Mesendoderm (in vitro differentiated cells): ENCODE results near the gene TMEM250.
A peak's percentile ranks its signal among the peaks of the same experiment; 100 is the strongest.

Experiments used
- DNase-seq: peaks from one replicate; pipeline ENCODE4 v3.0.0; 2013
- H2AK5ac ChIP-seq: 2 replicates; pipeline ENCODE4 v1.6.1; 2013; ENCODE audit warnings: low read length, inconsistent platforms
- H2BK120ac ChIP-seq: 2 replicates; pipeline ENCODE4 v1.6.1; 2013; ENCODE audit warnings: low read depth, mild to moderate bottlenecking, low read length, moderate library complexity, mixed read lengths
- H2BK15ac ChIP-seq: replicated peaks from 2 replicates; pipeline ENCODE4 v1.6.1; 2013; ENCODE audit warnings: low read depth, mild to moderate bottlenecking, moderate library complexity
- H2BK5ac ChIP-seq: 2 replicates; pipeline ENCODE4 v1.6.1; 2013; ENCODE audit warnings: low read length, inconsistent platforms
- H3K18ac ChIP-seq: 2 replicates; pipeline ENCODE4 v1.6.1; 2013; ENCODE audit warnings: mild to moderate bottlenecking, low read length, mixed read lengths
- H3K23ac ChIP-seq: one replicate; pipeline ENCODE4 v1.6.1; 2013; ENCODE audit warnings: low read length
- H3K27ac ChIP-seq: 2 replicates; pipeline ENCODE4 v1.5.1; 2013; ENCODE audit warnings: low read depth, mild to moderate bottlenecking, inconsistent platforms, low read length, moderate library complexity
- H3K27me3 ChIP-seq: 2 replicates; pipeline ENCODE4 v1.6.1; 2013; ENCODE audit warnings: low read length, control low read depth, mild to moderate bottlenecking, inconsistent platforms; ENCODE audit not compliant: insufficient read depth, poor library complexity
- H3K36me3 ChIP-seq: 2 replicates; pipeline ENCODE4 v1.6.1; 2013; ENCODE audit warnings: low read length, inconsistent platforms; ENCODE audit not compliant: control insufficient read depth, insufficient read depth
- H3K4ac ChIP-seq: one replicate; pipeline ENCODE4 v1.6.1; 2013; ENCODE audit warnings: low read depth, mild to moderate bottlenecking, low read length, moderate library complexity
- H3K4me1 ChIP-seq: 2 replicates; pipeline ENCODE4 v1.6.1; 2013; ENCODE audit warnings: low read depth, low read length, inconsistent platforms; ENCODE audit not compliant: control insufficient read depth
- H3K4me2 ChIP-seq: 2 replicates; pipeline ENCODE4 v1.6.1; 2013; ENCODE audit warnings: low read length
- H3K4me3 ChIP-seq: 2 replicates; pipeline ENCODE4 v1.5.1; 2013; ENCODE audit warnings: mild to moderate bottlenecking, low read length
- H3K56ac ChIP-seq: one replicate; pipeline ENCODE4 v1.6.1; 2013; ENCODE audit warnings: low read length
- H3K79me1 ChIP-seq: 2 replicates; pipeline ENCODE4 v1.6.1; 2013; ENCODE audit warnings: low read length, inconsistent platforms
- H3K79me2 ChIP-seq: 2 replicates; pipeline ENCODE4 v1.6.1; 2013; ENCODE audit warnings: mild to moderate bottlenecking, low read length; ENCODE audit not compliant: control insufficient read depth, insufficient read depth
- H3K9ac ChIP-seq: 2 replicates; pipeline ENCODE4 v1.6.1; 2013; ENCODE audit warnings: low read length, inconsistent platforms
- H4K5ac ChIP-seq: one replicate; pipeline ENCODE4 v1.6.1; 2013; ENCODE audit warnings: low read length
- H4K8ac ChIP-seq: one replicate; pipeline ENCODE4 v1.6.1; 2013; ENCODE audit warnings: low read depth, mild to moderate bottlenecking, control low read depth, low read length, moderate library complexity
- WGBS: extraction: QIAGEN DNeasy Blood & Tissue Kit; methylation state at CpG from one replicate; pipeline ENCODE4 v1.1.7; 2013; ENCODE audit warnings: low lambda C conversion rate, missing lambda C conversion rate; ENCODE audit not compliant: insufficient coverage; ENCODE audit errors: extremely low coverage; 5-methylcytosine and 5-hydroxymethylcytosine counted together

TMEM250 gene

DNA sequence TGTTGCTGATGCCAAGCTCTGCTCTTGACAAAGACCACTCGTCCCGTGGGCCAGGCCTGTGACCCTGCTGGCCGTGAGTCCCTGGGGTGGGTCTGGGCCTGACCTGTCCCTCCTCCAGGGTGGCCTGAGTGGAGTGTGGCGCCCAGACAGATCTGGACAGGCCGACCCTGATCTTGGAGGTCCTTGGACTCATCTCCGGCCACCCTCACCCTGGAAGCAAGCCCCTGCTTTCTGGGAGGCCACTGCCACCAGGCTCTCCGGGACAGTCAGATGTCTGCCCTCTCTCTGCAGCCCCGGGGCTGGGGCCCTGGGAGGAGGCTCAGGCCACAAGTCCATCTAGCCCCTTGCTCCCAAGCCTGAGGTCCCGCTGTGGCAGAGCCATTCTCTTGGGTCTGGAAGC lies 31.2 kb upstream of the TMEM250 start:
- no peak overlapping the region for H3K9ac ChIP-seq
- no peak overlapping the region for H2BK120ac ChIP-seq
- no peaks in the 10 kb centered on the region for H3K27me3 ChIP-seq
- no peak overlapping the region for H3K18ac ChIP-seq
- no peak overlapping the region for H2BK5ac ChIP-seq
- H3K4me2 ChIP-seq: no peak overlapping the region
- no peak for DNase-seq
- no peaks in the 10 kb centered on the region for H3K79me2 ChIP-seq
- H3K23ac ChIP-seq: no peak overlapping the region
- no peaks in the 10 kb centered on the region for H3K36me3 ChIP-seq
- H3K56ac ChIP-seq: no peak overlapping the region
- H3K79me1 ChIP-seq: no peaks in the 10 kb centered on the region
- H3K4ac ChIP-seq: no peak overlapping the region
- H3K4me1 ChIP-seq: peaks cover 7% of the 10 kb centered on the region
- no peak overlapping the region for H3K4me3 ChIP-seq
- no peak overlapping the region for H2BK15ac ChIP-seq
- WGBS: no CpG with 5 or more reads among the region's 9 CpGs
- H3K27ac ChIP-seq: no peak overlapping the region
- H4K5ac ChIP-seq: no peak overlapping the region
- no peak overlapping the region for H2AK5ac ChIP-seq
- H4K8ac ChIP-seq: no peak overlapping the region

DNA sequence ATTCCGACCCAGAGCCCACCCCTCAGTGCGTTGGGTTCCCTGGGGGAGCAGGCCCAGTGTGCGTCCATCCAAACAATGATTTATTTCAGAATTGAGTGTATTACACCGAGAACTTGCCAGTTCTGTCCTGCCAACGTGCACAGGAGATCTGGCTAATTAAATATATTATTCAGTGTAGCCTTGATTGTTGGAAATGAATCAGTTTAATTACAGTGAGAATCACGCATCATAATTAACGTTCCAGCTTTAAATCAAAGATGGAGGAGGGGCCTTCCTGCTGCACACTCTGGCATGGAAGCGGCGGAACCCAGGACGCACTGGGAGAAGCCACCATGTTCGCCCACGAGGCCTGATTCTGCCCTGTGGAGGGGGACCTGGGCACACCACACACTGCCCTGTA lies 30.7 kb upstream of the TMEM250 start:
- H3K4me1 ChIP-seq: peaks cover 7% of the 10 kb centered on the region
- H3K27ac ChIP-seq: no peak overlapping the region
- WGBS: no CpG with 5 or more reads among the region's 12 CpGs
- no peak for DNase-seq
- no peaks in the 10 kb centered on the region for H3K79me2 ChIP-seq
- no peak overlapping the region for H3K23ac ChIP-seq
- H2BK5ac ChIP-seq: no peak overlapping the region
- no peak overlapping the region for H3K18ac ChIP-seq
- H2BK120ac ChIP-seq: no peak overlapping the region
- no peaks in the 10 kb centered on the region for H3K79me1 ChIP-seq
- no peak overlapping the region for H3K9ac ChIP-seq
- no peaks in the 10 kb centered on the region for H3K27me3 ChIP-seq
- no peak overlapping the region for H3K4me3 ChIP-seq
- no peak overlapping the region for H3K4me2 ChIP-seq
- H4K5ac ChIP-seq: no peak overlapping the region
- no peak overlapping the region for H3K56ac ChIP-seq
- no peak overlapping the region for H4K8ac ChIP-seq
- H3K4ac ChIP-seq: no peak overlapping the region
- no peak overlapping the region for H2BK15ac ChIP-seq
- no peak overlapping the region for H2AK5ac ChIP-seq
- no peaks in the 10 kb centered on the region for H3K36me3 ChIP-seq

DNA sequence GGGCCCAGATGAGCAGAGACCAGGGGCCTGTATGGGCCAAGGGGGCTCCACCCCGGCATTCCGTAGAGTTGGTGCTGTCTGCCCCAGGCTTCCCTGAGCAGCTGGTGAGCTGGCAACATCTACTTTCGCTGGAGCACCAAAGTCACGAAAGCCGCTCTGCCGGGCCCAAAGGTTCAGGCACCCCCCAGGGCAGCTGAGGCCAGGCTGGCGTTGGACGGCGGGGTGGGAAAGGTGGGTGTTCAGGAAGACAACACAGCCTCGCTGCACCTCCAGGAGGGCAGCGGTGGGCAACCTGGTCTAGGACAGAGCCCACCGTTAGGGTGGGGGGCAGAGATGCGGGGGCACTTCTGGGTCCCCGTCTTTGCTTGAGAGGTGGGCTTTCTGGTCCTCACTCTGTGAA lies 30.1 kb upstream of the TMEM250 start:
- Histone ChIP-seq H3K4me1 (peaks cover 7% of the 10 kb centered on the region), H2BK5ac (no peak overlapping the region), H3K79me2 (no peaks in the 10 kb centered on the region), H3K27ac (no peak overlapping the region), H3K23ac (no peak overlapping the region), H3K56ac (no peak overlapping the region), H3K9ac (no peak overlapping the region), H3K4me3 (no peak overlapping the region), H3K4ac (no peak overlapping the region), H3K79me1 (no peaks in the 10 kb centered on the region), H3K4me2 (no peak overlapping the region), H2BK120ac (no peak overlapping the region), H3K27me3 (no peaks in the 10 kb centered on the region), H4K8ac (no peak overlapping the region), H3K18ac (no peak overlapping the region), H3K36me3 (no peaks in the 10 kb centered on the region), H2BK15ac (no peak overlapping the region), H2AK5ac (no peak overlapping the region), H4K5ac (no peak overlapping the region)
- no CpG with 5 or more reads among the region's 14 CpGs for WGBS
- DNase-seq: no peak

DNA sequence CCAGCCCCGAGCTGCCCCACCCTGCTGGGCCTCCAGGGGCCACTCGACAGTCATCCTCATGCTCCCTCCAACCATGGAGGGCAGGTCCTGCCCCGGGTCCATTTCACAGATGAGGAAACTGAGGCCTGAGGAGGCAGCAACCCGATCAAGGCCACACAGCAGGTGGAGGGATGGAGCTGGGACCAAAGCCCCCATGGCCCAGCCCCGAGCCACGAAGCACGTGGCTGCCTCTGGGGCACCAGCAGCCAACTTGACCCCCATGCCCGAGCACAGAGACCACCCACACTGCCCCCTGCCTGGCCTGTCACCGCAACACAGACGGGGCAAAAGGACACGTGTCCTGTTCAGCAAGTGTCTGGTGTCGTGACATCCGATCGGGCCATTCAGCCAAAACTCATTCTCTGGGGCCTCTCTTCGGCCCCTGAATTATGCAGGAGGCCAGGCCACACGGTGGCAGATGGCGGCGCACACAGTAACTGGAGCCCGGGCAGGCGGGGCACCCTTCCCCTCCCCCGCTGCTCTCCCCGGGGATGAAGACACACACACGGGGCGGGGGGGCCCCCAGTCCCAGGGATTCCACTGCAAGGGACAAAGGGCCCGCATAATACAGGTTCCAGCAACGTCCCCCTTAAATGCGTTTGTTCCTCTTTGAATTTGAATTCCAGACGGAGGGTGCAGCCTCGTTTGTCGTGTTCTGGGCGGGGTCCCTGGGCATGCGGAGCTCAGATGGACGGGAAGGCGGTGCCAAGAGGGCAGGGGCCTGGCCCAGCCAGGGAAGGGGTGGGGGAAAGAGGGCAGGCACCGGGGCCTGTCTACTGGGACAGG lies 29.4 kb upstream of the TMEM250 start:
- DNase-seq: no peak
- no peak overlapping the region for H3K4me3 ChIP-seq
- WGBS: no CpG with 5 or more reads among the region's 35 CpGs
- no peaks in the 10 kb centered on the region for H3K27me3 ChIP-seq
- H2AK5ac ChIP-seq: no peak overlapping the region
- no peak overlapping the region for H2BK15ac ChIP-seq
- no peak overlapping the region for H2BK5ac ChIP-seq
- no peak overlapping the region for H3K18ac ChIP-seq
- H4K5ac ChIP-seq: no peak overlapping the region
- H3K79me1 ChIP-seq: no peaks in the 10 kb centered on the region
- no peak overlapping the region for H3K23ac ChIP-seq
- H3K79me2 ChIP-seq: no peaks in the 10 kb centered on the region
- H3K9ac ChIP-seq: no peak overlapping the region
- no peak overlapping the region for H3K27ac ChIP-seq
- peaks cover 7% of the 10 kb centered on the region for H3K4me1 ChIP-seq
- no peak overlapping the region for H3K4me2 ChIP-seq
- H3K4ac ChIP-seq: no peak overlapping the region
- H4K8ac ChIP-seq: no peak overlapping the region
- H3K36me3 ChIP-seq: no peaks in the 10 kb centered on the region
- peak overlapping the region; percentile 64 for H3K56ac ChIP-seq
- no peak overlapping the region for H2BK120ac ChIP-seq

DNA sequence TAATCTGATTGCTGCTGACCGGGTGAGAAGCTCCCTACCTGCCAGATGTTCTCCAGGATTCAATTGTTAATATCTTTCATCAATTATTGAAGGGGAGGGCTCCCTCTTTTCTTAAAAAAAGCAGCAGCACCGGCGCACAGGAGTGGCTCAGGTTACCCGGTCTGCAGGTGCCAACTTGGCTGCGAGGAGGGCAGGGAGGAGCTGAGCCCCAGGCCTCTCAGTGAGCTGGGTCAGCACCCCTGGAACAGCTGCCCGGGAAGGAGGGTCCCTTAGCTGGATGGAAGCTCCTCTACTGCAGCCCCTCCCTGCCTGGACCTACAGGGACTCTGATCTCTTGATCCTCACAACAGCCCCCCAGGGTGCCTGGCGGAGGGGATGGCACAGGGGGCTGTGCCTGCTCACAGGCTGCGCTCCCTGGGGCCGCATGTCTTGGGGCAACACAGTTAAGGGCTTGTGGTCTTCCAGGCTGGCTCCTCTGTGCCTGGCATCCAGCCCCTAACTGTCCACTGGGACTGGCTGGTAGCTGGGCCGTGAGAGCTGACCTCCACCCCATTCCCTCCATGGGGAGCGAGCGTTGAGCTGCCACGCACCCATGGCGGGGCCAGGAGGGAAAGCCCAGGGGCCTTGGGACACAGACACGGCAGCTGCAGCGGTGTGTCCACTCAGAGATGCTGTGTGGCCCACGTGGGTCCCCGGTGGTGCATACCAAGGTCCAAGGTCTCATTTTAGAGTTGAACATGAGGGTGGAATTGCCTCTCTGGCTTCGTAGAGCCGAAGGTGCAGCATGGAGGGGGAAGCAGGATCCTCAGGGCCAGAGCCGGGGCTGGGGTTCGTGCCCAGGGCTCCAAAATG lies 28.6 kb upstream of the TMEM250 start:
- no peaks in the 10 kb centered on the region for H3K79me2 ChIP-seq
- no peak for DNase-seq

More for the DNA sequence above, 28.6 kb upstream of the TMEM250 start:
- Histone ChIP-seq H2BK120ac (no peak overlapping the region), H3K9ac (no peak overlapping the region), H3K18ac (no peak overlapping the region), H2BK5ac (no peak overlapping the region), H3K23ac (no peak overlapping the region), H3K56ac (no peak overlapping the region), H3K4me1 (peaks cover 7% of the 10 kb centered on the region), H4K5ac (no peak overlapping the region), H3K4me2 (no peak overlapping the region), H3K27me3 (no peaks in the 10 kb centered on the region), H3K79me1 (no peaks in the 10 kb centered on the region), H3K27ac (no peak overlapping the region), H3K4ac (no peak overlapping the region), H3K36me3 (no peaks in the 10 kb centered on the region), H2AK5ac (no peak overlapping the region), H3K4me3 (no peak overlapping the region), H4K8ac (no peak overlapping the region), H2BK15ac (no peak overlapping the region)
- no CpG with 5 or more reads among the region's 22 CpGs for WGBS
